GM18951 (cell line): ENCODE data around the gene TMEM175.

Experiments used
- POLR2A ChIP-seq: IDR thresholded peaks from 4 replicates; pipeline ENCODE4 v1.6.1; 2011; ENCODE audit warnings: mild to moderate bottlenecking; ENCODE audit not compliant: insufficient read length, insufficient read depth; ENCODE audit errors: extremely low read depth
- in situ Hi-C: fragments of 300-500 bp; cut with MboI; formaldehyde crosslinking; loops from one replicate; pipeline ENCODE4 v1.12.0; 2022; ENCODE audit warnings: low sequenced_read_pairs, mixed read lengths, inconsistent platforms; ENCODE audit not compliant: unreplicated experiment

TMEM175 gene

DNA sequence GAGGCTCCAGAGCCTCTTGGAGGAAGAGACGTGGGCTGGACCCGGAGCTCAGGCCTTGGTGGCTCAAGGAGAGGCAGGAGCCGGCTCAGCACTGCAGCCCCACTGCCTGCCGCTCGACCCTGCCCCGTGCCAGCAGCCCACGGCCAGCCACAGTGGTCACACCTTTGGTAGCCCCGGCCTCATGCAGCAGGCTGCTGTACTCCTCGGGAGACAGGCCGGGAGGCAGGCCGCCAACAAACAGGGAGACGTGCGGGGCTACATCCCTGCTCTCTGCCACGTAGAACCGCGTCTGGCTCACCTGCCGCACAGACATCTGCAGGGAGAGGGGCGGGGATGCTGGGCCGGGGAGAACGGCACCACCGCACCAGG is 33.5 kb downstream of the TMEM175 start:
- in situ Hi-C loops: no loop called here
- TF ChIP-seq POLR2A: no peak

DNA sequence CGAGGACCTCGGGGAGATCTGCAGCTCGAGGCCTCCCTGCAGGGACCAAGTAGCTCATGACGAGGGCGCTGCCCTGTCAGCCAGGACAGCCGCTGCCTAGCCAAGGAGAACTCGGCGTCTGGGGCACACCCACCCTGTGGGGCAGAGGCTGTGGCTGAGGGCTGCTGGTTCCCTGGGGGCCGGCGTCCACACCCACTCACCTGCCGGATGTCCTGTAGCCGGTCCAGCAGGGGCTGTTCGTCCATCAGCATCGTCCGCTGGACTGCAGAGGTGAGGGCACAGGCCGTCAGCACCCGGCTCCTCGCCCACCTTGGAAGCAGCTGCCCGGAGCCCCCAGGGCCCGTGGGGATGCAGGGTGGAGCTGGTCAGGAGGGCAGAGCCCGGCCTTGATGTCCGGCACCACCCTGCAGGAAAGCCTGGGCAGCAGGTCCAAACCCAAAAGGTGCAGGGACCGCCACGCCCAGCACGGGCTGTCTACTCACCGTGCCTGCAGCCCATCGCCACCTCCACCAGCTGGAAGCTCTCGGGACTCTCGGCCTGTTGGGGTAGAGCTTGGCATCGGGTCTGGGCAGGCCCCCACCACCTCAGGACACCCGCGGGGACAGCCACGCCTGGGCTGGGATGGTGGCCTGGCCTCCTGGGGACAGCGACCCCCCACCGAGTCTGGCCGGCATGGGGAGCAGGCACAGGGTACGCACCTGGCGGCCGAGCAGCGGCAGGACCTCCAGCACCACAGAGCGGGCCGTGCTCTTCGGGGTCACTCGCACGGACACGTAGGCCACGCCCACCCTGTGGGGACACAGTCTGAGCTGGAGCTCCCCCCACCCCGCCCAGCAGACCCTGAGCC is 34.2 kb downstream of the TMEM175 start:
- TF ChIP-seq POLR2A: no peak

GRCh38 chr4:967113-968104 is 35.1 kb downstream of the TMEM175 start:
- in situ Hi-C loops: no loop called here
- no peak for TF ChIP-seq POLR2A

More for the DNA sequence above, 34.2 kb downstream of the TMEM175 start:
- in situ Hi-C loops: no loop called here

DNA sequence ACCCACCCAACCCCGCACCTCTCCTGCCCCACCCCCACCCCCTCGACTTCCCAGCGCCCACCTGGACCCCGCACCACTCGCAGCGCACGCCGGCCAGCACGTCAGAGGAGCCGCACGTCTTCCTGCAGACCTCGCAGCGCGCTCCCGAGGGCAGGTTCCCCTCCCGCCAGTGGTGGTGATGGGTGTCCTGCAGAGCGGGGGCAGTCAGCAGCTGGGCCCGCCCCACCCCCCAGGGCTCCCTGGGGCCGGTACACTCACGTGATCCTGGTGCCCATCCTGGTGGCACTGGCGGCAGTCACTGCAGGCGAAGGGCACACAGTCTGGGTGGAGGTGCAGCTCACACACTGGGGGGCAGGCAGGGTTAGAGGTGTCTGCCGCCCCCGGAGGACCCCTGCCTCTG is 36.0 kb downstream of the TMEM175 start:
- in situ Hi-C loops: no loop called here
- no peak for TF ChIP-seq POLR2A

GRCh38 chr4:968621-969394 is 36.5 kb downstream of the TMEM175 start:
- TF ChIP-seq POLR2A: no peak
- in situ Hi-C loops: no loop called here

- in situ Hi-C loops: no loop called here
These were observed 37.9 kb downstream of the TMEM175 start for GRCh38 chr4:970046-970745.

GRCh38 chr4:970854-971520 is 38.7 kb downstream of the TMEM175 start:
- in situ Hi-C loops: no loop called here
- TF ChIP-seq POLR2A: no peak

More at GRCh38 chr4:970046-970745, 37.9 kb downstream of the TMEM175 start:
- no peak for TF ChIP-seq POLR2A

GRCh38 chr4:971666-972500 is 39.6 kb downstream of the TMEM175 start:
- in situ Hi-C loops: no loop called here
- no peak for TF ChIP-seq POLR2A

- TF ChIP-seq POLR2A: no peak
- in situ Hi-C loops: no loop called here
These were observed 40.6 kb downstream of the TMEM175 start for GRCh38 chr4:972651-973424.
